Dedifferentiated amniotic fluid mesenchymal stem cell (primary cell): ENCODE measurements around the gene CDT1.
"Not testable (repeated sequence)": the region's sequence is repeated elsewhere in the genome, so short reads cannot be mapped to it uniquely, and the experiment has no call there.

ENCODE experiments used
- DNase-seq: peaks from one replicate; pipeline ENCODE4 v3.0.0-alpha.2; 2016; ENCODE audit errors: extremely low spot score

Gene CDT1

DNA sequence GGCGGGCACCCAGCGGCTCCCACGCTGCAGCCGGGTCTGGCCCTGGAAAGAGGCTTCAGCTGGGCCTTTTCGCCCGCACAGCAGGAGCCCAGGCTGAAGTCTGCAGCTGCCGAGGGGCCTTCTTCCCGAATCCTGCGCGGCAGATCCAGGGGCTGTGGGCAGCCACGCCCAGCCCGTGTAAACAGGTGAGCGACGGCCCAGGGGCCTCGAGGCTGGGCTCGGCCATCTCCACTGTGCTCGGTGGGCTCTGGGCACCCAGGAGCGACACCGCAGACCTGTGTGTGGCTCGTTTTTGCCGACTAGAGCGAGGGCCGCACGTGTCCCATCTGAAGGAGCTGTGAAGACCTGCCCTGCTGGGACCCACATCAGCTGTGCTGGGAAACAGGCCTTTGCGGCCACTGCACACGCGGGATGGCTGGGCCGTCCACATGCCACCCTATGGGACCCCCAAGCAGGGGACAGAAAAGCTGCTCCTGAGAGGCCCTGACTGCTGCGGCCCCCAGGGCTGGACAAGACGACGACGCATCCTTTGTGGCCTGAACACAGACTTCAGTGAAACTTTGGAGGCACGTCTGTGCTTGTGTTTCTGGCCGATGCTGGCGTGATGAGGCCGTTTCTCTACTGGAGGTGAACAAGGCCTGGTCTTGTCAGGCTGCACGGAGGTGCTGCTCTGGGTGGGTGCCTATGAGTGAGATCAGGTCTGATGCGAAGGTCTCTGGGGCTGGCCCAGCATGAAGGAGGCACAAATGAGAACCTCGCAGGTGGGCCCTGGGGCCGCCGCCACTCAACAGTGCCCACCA is 13.3 kb downstream of the CDT1 start:
- no peak for DNase-seq

DNA sequence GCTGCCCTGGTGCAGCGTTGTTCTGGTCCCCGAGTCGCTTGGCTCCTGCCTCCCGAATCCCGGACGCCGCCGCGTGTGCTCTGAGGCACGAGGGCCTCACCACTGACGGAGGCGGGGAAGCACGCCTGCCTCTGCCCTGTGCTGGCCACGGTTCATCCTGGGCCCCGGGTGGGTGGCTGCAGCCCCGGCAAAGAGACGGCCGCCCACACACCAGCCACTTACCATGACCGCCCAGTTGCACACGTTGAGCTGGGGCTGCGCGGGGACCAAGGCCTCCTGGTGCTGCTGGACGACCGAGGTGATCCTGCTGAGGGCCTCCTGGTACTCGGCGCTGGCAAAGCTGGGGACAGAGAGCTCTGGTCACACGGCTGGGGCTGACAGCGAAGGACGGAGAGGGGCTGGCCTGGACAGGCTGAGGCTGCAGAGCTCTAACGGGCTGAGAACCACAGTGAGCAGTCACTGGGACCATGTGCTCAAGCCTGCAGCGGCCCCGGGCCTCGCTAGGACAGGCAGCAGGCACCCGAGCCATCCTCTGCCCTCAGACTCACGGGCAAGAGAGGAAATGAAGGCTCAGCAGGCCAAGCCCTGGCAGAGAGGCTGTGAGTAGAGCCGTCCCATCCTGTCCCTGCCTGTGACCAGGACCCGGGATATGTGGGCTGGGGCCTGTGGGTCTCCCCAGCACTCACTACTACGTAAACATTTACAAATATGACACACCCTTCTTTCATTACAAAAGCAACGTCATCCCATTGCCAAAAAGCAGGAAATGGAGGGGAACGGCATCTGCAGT is 14.4 kb downstream of the CDT1 start:
- no peak for DNase-seq

DNA sequence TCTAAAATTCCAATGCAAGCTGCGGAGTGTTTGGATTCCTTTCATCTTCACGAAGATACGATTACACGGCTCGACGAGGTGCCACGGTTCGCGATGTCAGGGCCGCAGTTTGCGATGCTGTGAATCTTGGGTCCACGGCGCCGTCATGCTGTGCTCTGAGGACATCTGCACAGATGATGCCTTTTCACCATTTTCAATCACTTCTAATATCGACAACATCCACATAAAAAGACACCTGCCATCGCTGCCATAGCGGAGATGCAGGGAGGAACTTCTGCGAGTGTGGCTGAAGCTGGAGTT is 14.9 kb downstream of the CDT1 start:
- no peak for DNase-seq

DNA sequence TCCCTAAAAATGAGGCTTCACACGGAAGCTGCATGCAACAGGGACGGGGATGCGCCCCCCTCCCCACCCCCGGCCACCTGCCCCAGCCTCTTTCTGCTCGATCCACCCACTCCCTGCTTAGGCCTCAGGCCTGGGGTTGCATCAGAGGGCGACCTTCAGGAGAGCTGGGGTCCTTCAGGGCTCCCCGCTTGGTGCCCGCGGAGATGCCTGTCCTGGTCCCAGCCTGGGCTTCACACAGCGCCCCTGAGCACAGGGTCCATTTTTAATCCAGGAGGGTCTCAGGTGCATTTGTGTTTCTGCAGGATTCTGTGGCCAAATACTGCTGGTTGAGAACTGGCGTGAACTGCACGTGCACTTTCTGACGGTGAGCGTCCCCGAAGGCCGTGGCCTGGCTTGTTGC is 15.5 kb downstream of the CDT1 start:
- no peak for DNase-seq

DNA sequence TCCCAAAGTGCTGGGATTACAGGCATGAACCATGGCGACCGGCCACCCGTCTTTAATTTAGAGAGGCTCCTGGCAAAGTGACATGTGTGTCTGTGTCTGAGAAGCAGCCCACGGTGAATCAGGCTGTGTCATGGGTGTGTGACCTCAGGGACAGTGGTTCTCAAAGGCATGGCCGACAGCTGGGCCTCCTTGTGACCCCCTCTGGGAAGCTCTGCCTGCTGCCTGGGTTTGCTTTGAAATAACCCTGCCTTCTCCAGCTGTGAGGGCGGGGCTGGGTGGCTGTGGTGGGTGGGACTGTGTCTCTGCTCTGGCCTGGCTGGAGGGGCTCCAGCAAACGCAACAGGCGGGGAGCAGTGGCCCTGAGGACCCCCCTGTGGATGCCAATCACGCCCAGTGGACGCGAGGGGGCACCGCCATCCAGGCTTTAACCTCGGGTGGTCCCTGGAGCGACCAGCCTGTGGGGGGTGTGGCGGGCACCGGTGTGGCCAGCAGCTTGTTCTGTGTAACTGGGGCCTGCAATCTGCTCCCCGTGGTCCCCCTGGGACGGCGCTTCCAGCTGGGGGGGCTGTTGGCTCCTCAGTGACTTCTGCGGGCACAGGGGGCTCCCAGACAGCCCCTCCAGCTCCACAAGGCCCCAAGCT is 16.9 kb downstream of the CDT1 start:
- no peak for DNase-seq

DNA sequence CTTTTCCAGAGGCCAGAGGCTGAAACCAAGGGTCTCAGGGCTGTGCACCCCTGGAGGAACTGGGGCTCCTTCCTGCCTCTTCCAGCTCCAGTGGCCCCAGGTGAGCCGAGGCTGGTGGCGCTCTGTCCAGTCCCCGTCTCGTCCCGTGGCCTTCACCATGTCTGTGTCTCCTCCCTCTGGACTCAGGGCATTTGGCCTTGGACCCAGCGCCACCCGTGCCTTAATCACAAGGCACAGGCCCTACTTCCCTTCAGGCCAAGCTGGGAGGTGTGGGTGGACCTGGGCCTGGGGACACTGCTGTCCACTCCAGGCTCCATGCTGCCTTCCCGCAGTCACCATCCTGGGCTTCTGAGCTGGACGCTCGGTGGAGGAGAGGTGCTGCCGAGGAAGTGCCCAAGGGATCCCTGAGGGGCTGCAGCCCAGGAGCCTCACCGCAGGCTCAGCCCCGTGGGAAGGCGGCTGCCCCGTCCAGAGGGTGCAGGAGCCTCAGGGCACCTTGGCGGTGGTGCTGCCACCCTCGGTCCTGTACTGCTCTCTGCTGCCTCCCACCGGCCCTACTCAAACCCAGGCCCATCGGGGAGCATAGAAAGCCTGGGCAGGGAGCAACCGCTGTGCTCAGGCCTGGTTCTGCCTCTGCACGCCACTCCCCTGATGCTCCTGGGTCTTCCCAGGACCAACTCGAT is 17.7 kb downstream of the CDT1 start:
- DNase-seq = no peak

DNA sequence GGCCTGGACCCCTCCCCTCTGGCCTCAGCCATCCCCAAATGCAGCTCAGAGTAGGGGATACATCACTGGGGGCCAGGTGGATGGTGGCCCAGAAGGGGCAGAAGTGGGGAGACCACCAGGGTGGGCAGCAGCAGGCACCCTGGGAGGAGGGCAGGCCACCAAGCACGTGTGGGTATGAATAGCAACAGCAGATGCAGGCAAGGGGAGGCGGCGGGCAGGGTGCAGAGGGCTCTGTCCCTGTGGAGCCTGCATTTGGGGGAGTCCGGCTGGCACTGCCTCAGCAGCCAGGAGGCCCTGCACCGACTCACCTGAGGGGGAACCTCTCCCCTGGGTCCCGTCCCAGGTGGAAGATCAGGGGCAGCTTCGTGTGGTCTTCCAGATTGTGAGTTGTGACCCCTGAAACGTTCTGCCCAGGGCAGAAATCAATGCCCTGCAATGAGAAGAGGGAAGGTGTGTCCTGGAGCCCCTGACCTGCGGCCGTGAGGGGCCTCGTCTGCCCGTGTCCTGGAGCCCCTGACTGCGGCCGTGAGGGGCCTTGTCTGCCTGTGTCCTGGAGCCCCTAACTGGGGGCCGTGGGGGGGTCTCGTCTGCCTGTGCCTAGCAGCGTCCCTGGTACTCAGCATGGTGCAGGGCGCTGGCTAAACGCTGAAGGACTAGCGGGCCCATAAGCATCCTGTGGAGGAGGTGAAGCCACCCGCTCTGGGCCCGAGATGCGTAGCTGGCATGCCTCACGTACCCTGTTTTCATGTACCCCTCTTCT is 18.9 kb downstream of the CDT1 start:
- no peak for DNase-seq

DNA sequence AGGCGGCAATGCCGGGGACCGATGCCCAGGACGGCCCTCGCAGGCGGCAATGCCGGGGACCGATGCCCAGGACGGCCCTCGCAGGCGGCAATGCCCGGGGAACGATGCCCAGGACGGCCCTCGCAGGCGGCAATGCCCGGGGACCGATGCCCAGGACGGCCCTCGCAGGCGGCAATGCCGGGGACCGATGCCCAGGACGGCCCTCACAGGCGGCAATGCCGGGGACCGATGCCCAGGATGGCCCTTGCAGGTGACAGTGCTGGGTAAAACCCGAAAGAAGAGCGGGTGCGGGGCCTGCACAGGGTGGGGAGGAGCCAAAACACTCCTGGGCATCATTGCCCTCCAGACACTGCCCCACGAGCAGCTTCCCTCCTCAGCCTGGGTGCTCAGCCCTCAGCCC is 20.1 kb downstream of the CDT1 start:
- not testable (repeated sequence) for DNase-seq

DNA sequence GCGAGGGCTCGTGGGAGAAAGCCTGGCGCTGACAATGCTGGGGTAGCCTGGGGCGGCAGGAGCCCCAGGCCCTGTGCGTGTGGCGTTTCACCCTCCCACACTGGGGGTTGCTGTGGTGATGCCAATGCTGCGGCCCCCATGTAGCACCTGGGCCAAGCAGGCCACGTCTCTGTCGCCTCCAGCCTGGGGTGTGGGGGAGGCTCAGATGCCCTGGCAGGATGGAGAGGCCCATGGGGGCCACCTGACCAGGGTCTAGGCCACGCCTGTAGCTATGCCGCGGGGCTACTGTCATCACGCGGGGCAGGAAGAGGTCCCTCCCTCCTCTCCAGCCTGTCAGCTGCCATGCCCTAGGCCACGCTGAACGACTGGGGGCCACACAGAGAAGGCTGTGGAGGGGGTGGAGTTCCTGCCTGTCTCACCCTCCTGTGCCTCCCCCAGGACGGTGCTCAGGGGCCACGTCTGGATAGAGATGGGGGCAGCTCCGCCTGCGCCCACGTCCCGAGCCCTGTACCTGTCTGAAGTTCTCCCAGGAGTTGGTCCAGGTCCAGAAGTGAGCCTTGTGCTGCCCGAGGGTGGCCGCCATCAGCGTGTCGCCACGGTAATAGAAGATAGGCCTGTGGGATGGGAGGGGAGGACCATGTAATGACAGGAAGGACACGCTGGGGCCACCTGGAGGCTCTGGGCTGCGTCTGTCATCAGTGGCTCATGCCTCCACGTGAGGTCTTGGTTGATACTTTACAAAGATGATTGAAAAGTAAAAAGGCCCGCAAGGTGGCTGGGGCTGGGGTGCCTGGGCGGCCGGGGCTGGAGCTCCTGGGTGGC is 20.9 kb downstream of the CDT1 start:
- DNase-seq = no peak

DNA sequence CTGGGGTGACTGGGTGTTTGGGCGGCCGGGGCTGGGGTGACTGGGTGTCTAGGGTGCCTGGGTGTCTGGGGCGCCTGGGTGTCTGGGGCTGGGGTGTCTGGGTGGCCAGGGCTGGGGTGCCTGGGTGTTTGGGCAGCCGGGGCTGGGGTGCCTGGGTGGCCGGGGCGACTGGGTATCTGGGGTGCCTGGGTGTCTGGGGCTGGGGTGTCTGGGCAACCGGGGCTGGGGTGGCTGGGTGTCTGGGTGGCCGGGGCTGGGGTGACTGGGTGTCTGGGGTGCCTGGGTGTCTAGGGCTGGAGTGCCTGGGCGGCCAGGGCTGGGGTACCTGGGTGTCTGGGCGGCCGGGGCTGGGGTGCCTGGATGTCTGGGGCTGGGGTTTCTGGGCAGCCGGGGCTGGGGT is 21.6 kb downstream of the CDT1 start:
- no peak for DNase-seq

DNA sequence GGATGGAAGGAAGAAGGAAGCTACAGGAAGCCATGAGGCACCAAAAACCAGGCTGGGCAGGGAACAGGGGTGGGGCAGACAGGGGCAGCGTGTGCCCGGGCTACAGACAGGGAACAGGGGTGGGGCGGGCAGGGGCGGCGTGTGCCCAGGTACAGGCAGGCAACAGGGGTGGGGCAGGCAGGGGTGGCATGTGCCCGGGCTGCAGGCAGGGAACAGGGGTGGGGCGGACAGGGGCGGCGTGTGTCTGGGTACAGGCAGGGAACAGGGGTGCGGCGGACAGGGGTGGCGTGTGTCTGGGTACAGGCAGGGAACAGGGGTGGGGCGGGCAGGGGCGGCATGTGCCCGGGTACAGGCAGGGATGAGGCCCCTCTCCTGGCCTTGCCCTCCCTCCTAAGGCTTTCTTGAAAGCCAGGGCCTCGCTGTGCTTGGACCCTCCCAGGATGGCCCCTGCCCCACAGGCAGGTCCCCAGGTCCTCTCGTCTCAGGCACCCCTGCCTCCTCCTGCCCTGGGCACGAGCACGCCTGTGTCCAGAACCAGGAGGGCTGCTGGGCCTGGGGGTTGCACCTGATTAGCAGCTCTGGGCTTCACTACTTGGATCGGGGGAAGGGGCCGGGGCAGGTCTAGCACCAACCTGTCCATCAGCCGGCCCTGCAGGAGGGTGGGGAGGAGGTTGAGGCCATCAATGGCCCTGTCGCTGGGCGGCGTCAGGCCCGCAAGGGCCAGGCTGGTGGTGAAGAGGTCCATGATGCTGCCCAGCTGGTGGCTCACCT is 22.7 kb downstream of the CDT1 start:
- no peak for DNase-seq

DNA sequence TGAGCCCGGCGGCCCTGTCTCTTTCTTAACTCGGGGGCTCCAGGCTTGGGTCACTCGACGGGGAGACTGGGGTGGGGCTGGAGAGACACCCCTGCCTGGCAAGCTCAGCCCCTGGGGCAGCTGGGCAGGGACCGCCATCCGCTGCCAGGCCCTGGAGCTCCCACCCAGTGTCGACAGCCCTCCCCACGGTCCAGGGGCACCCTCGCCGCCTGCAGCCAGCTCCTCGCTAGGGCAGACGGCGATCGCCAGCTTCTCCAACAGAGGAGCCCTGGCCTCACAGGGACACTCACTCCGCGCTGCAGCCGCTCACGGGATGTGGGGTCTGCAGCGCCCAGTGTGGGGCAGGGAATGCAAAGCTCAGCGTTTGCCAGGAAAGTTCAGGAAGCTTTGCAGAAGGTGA is 24.1 kb downstream of the CDT1 start:
- no peak for DNase-seq

DNA sequence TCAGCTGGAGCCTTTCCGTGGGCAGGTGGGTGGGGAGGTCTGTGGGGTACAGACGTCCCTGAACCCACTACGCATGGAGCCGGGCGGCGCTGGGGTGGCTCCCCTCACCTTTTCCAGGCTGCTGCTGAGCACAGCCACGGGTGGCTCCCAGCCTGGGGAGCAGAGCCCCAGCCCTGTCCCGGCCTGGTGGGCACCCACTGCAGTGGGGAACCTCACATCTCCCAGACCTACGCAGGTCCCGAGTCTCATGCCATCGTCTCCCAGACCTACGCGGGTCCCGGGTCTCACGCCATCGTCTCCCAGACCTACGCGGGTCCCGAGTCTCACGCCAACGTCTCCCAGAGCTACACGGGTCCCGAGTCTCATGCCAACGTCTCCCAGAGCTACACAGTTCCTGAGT is 25.1 kb downstream of the CDT1 start:
- no peak for DNase-seq

DNA sequence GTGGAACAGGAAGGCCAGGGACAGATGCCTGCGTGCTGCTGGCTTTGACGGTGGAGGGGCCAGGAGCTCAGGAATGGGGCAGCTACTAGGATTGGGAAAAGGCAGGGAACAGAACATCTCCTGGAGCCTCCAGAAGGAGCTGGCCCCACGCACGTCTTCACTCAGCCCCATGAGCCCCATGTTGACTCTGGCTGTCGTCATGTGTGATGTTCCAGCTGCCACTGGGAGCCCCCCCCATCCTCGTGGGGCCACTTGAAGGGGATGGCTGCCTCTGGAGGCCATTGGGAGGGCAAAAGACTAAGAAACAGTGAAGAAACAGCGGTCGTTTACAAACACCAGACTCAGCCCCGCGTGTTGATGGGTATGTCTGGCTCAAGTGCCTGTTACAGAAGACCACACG is 26.7 kb downstream of the CDT1 start:
- DNase-seq = no peak

DNA sequence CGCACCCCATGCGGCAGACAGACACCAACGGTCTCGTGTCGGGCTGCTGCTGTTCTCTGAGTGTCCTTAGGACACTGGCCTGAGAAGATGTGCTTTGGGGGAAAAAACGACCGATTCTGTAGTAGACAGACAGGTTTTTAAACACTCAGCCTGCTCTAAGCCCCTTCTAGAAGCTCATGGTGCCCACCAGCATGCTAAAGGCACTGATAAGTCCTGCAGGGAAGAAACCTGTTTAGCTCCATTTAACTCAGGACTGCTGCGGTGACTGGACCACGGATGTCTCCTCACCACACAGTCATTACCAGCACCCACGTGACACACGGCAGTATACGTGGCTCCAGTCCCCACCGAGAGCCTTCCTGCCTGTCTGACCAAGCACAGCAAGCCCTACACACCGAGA is 27.2 kb downstream of the CDT1 start:
- DNase-seq = no peak

DNA sequence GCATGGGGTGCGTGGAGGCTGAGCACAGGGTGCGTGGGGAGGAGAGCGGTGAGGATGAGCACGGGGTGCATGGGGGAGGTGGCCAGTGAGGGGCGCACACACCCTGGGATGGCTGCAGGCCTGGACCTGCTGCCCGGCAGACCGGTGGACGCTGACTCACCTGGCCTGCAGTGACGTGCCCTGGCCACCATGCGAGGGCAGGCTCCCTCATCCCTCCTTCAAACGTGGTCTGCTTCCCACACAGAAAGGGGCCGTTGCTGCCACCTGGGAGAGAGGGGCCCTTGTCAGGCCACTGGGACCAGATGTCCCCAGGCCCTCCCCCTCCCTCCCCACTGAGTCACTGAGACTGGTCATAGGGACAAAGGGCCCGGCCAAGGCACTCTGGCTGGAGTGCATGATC is 28.2 kb downstream of the CDT1 start:
- DNase-seq = no peak

DNA sequence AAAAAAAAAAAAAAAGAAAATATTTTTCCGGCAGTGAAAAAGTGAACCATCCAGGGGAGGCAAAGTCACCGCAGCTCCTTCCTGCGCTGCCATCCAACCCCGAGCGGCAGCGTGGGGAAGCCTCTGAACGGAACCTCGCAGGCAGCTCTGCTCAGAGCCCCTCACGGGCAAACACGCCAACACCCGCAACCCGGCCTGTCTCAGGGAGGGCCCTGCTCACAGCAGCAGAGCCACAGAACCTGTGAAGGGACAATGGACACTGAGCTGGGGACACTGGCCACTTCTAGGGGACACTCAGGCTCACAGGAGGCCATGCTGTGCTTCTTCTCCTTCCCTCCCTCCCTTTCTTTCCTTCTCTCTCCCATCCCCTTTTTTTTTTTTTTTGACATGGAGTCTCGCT is 29.5 kb downstream of the CDT1 start:
- DNase-seq = no peak

DNA sequence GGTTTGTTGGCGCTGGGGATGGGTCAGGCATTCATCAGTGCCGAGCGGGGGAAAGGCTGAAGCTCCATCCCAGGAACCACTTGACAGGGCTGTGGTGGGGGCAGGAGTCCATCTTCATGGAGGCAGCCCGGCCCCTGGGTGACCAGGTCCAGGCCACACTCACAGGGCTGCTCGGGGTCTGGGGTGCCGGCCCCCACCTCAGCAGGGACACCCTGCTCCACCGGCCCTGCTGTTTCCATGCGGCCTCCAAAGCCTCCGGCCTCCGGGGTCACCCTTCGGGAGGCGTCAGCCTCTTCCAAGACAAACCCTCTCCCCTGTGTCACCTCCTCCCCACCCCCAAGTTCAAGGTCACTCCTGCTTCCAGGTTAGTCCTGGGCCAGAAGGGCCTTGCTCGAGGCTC is 31.1 kb downstream of the CDT1 start:
- no peak for DNase-seq

DNA sequence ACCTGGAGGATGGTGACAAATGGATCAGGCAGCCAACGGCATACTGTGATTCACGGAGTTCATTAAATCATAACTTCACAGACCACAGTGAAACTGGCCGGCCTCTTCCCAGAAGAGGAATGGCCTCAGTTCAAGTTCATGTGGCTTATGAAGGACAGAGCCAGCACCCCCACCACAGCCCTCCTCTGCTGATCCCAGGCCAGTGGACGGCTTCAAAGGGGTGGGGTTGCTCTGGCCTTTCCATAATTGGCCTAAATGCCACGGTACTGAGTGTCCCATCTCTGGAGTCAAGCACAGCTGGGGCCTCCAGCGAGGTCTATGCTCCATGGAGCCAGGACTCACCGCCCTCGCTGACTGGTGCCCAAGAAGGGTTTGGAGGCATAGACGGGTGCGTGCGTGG is 31.8 kb downstream of the CDT1 start:
- no peak for DNase-seq

DNA sequence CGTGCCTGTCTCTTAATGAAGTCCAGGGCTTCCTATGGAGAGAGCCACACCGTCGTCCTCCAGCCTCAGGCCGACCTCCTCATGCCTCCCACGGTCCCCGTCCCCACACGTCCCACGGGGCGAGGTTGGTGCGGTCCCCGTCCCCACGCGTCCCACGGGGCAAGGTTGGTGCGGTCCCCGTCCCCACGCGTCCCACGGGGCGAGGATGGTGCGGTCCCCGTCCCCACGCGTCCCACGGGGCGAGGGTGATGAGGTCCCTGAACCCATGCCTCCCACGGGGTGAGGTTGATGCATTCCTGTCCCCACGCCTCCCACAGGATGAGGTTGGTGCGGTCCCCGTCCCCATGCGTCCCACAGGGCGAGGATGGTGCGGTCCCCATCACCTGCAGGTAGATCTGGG is 32.2 kb downstream of the CDT1 start:
- DNase-seq = no peak
